ENCODE measurements around the gene ABCA7.
"Not testable (repeated sequence)": the region's sequence is repeated elsewhere in the genome, so short reads cannot be mapped to it uniquely, and the experiment has no call there.

Gene ABCA7

GRCh38 chr19:1105008-1105872 is 65.3 kb downstream of the ABCA7 start:
- DNase-seq (ENCODE audit: low read depth in 2 of 2), result no peak

- no peak for DNase-seq (ENCODE audit: low read depth in 2 of 2)
These were observed 66.2 kb downstream of the ABCA7 start for GRCh38 chr19:1105873-1106840.

DNA sequence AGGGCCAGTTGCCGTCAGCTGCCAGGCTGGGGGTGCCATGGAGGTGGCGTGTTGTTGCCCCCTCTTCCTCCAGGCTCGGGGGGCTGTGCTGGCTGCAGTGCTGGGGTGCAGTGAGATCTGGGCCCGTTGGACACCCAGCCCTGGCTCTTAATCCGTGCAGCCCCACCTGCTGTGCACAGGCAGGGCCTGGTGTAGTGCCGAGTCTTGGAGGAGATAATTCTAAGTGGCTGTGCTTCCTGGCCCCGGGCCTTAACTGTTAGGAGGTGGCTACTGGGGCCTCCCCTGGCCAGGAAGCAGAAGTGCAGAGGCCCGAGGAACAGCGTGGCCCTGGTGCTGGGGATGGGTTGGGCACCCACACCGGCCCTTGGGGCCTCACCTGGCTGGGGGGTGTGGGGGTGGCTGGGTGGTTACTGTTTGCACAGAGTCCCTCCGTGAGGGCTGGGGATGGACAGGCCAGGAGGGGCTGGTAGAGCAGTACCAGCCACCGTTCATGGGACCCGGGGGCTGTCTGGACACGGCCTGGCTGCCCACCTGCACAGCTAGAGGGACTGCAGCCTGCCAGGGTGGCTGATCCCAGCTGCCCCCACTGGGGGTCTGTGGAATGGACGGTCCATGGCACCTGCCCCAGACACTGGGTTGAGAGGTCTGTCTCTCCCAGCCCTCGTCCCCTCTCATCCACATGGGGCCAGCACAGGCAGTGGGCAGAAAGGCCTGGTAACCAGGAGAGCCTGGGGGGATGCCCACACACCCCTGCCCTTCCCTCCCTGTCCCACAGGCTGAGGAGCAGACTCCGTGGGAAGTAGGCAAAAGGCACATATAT is 67.1 kb downstream of the ABCA7 start:
- DNase-seq (ENCODE audit: low read depth in 2 of 2), result no peak

DNA sequence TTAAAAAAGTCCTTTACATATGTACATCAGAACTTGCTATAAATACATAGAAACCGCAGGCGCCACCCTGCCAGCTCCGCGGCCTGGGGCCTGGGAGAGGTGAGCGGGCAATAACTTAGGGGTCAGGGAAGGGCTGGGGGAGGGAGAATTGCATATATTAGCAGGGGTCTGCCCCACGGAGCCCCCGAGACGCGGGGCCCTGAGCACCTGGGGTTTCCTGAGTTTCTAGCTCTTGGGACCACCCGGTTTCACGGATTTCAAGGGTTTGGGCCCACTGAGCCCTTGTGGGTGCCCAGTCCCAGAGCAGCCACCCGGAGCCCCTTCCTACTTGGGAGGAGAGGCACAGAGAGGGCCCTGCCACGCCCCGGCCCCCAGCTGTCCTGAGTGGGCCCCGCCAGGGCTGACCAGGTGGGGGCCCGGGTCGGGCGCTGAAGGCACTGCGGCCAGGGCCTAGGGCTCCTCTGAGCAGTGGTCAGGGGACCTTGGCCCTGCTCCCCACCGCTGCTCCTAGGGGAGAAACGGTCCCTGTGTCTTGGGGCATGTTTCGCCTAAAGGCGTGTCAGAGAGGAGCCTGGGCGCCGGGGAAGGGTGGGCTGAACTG is 67.9 kb downstream of the ABCA7 start:
- no peak for DNase-seq (ENCODE audit: low read depth in 2 of 2)

GRCh38 chr19:1108291-1109031 is 68.6 kb downstream of the ABCA7 start:
- no peak for DNase-seq (ENCODE audit: low read depth in 2 of 2)

GRCh38 chr19:1109032-1109551 is 69.2 kb downstream of the ABCA7 start:
- DNase-seq (ENCODE audit: low read depth in 2 of 2), result no peak

GRCh38 chr19:1109697-1110671 is 70.1 kb downstream of the ABCA7 start:
- no peak for DNase-seq (ENCODE audit: low read depth in 2 of 2)

GRCh38 chr19:1110809-1111640 is 71.1 kb downstream of the ABCA7 start:
- DNase-seq (ENCODE audit: low read depth in 2 of 2), result no peak

GRCh38 chr19:1111641-1112267 is 71.8 kb downstream of the ABCA7 start:
- no peak for DNase-seq (ENCODE audit: low read depth in 2 of 2)

DNA sequence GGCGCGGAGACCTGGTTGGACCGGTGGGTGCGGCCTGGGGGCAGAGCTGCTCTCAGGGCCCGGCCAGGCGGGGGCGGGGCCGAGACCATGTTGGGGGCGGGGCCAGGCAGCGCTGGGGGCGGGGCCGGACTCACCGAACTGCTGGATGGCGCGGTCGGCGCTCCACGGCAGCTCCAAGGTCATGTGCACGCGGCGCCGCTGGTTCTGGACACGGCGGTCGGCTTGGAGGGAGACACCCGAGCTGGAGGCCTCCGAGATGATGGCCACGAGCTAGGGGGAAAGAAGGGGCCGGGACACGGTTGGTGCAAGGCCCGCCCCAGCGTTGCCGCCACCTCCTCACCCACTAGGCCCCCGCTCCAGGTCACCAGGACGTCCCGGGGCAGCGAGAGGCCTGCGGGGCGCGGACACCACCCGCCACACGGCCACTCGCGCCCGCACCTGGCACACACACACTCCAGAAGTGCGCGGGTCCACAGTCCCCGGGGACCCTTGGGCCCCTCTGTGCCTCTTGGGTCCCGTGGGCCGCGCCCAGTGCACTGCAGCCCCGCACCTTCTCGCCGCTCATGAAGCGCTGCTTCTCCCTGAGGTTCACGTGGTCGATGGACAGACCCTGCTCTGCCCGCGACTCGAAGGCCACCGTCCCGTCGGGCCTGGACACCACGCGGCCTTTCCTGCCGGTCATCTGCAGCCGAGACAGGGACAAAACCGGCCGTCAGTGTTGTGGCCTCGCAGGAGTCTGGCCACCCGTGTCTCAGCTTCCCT is 72.5 kb downstream of the ABCA7 start:
- no peak for DNase-seq (ENCODE audit: low read depth in 2 of 2)

DNA sequence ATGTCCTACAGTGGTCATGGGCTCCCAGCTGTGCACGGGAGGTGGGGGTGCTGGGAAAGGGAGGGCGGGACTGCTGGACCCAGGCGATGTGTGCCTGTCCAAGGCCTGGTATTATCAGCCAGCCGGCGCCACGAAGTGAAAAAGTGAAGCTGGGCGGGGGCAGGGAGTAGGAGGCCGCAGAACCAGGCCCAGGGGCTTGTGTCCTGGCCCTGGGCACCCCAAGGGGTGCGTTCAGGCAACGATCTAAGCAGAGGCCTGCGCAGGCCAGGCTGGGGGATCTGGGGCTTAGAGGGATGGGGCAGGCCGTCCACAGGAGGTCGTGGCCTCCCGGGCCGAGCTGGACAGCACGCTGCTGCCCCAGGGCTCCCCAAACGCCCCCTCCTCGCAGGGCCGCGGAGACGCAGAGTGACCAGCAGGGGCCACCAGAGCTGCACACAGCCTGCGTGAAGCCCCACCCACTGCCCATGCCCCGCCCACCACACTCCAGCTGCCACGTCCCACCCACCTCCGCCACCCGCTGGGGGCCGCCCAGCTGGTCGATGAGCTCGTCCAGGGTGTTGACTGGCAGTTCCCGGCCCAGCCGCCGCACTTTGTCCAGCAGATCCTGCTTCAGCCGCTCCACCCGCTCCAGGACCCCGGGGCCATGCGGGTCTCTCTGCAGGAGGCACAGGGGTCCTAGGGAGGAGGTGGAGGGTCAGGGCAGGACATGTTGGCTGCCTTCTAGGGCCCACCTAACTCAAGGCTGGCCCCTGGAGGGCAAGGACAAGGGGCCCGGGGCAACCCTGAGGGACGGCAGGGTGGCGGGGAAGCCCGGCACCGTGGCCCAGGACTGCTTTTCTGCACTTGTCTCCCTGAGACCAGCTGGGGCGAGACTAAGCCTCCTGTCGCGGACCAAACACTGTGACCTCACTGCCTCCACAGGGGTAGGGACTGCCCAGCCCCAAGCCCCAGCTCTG is 73.4 kb downstream of the ABCA7 start:
- DNase-seq (ENCODE audit: low read depth in 2 of 2), result peak; percentile 66 to 70

DNA sequence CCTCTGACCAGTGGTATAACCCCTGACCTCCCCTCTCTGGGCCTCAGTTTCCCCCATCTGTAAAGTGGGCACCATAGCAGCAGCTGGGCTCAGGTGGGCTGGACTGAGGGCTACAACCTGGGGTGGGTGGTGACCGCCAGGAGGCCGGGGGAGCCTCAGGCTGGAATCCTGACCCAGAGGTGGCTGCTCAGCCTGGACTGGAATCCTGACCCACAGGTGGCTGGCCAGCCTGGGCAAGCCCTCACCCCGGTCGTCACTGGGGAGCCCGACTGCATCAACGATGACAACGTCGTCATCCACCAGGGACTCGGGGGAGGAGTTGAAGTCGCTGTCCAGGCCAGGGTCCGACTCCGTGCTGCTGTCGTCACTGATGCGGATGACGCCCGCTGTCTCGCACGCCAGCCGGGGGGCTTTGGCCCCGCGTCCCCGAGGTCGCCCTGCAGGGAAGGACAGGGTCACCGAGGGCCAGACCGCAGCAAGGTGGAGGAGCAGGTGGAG is 74.1 kb downstream of the ABCA7 start:
- no peak for DNase-seq (ENCODE audit: low read depth in 2 of 2)

GRCh38 chr19:1114728-1115127 is 74.8 kb downstream of the ABCA7 start:
- DNase-seq (ENCODE audit: low read depth in 2 of 2), result not testable (repeated sequence)
